Uterus (tissue), 4 donors: ENCODE measurements around the gene GRIN3A. TPM values are rescaled to one million over a fixed set of nuclear protein-coding genes. Genes with fewer than 3 reads are reported as not detected.

ENCODE experiments used
- DNase-seq, 2 donors: peaks; one replicate each; pipeline ENCODE4 v3.0.0-alpha.2; 2019 to 2020
- H3K27ac ChIP-seq, 2 donors: fragments of 200-600 bp; sonication (generic); 1 replicate in 1 of 2; 2 replicates in 1 of 2; pipeline ENCODE4 v1.5.1; 2016 to 2018
- H3K27me3 ChIP-seq, 2 donors: fragments of 200-600 bp; sonication (generic); one replicate each; pipeline ENCODE4 v1.5.1; 2018 to 2019; ENCODE audit warnings: control low read depth in 1 of 2
- H3K36me3 ChIP-seq, 2 donors: fragments of 200-600 bp; sonication (generic); one replicate each; pipeline ENCODE4 v1.5.1; 2019; ENCODE audit warnings: control low read depth in 1 of 2
- H3K4me1 ChIP-seq, 2 donors: fragments of 200-600 bp; sonication (generic); one replicate each; pipeline ENCODE4 v1.5.1; 2018 to 2019; ENCODE audit warnings: control low read depth in 1 of 2
- H3K4me3 ChIP-seq, 2 donors: fragments of 200-600 bp; sonication (generic); 1 replicate in 1 of 2; 2 replicates in 1 of 2; pipeline ENCODE4 v1.5.1; 2018 to 2019; ENCODE audit warnings: mild to moderate bottlenecking in 1 of 2
- H3K9me3 ChIP-seq, 2 donors: fragments of 200-600 bp; sonication (generic); one replicate each; pipeline ENCODE4 v1.5.1; 2019; ENCODE audit warnings: control low read depth in 1 of 2
- CTCF ChIP-seq, 4 experiments: fragments of 200-600 bp in 2 of 4; fragments of 450-650 bp in 2 of 4; sonication (generic) in 2 of 4; IDR thresholded peaks; one replicate each; pipeline ENCODE4 v1.5.1; 2016 to 2019; ENCODE audit warnings: antibody characterized with exemption in 4 of 4, mild to moderate bottlenecking in 2 of 4, moderate library complexity in 1 of 4
- POLR2A ChIP-seq, 2 donors: fragments of 450-650 bp; IDR thresholded peaks; one replicate each; pipeline ENCODE4 v1.6.1; 2016; ENCODE audit warnings: antibody characterized with exemption in 2 of 2, mild to moderate bottlenecking in 1 of 2, moderate library complexity in 1 of 2
- intact Hi-C: fragments of 100-400 bp; cut with DNase I; formaldehyde crosslinking; loops from one replicate; pipeline ENCODE4 v1.15.1; 2023; ENCODE audit warnings: low total_unique reads
- total RNA-seq, 4 donors: library from RNA; depleted of rRNA in 3 of 4; stranded (reverse); fragments of >200 nt in 3 of 4; gene quantifications; one replicate each; pipeline versions ENCODE4 v1.1.0 to v1.2.4, GENCODE V29; 2014 to 2023
- donor health status: DM: yes; HTN: yes; CAD: no.

Gene GRIN3A
- total RNA-seq, 4 donors from 2014 or later = 5.9 TPM; not detected in 3

GRCh38 chr9:101578378-101578777, 160.1 kb downstream of the GRIN3A start:
- TF ChIP-seq CTCF (IDR thresholded peaks at IDR 0.05) = no peak
- no peak for TF ChIP-seq POLR2A (IDR thresholded peaks at IDR 0.05)
- intact Hi-C loops = no loop called here
- H3K27ac ChIP-seq = no peak overlapping the region

GRCh38 chr9:101574731-101575333, 163.6 kb downstream of the GRIN3A start:
- Histone ChIP-seq H3K36me3 (no peaks in the 10 kb centered on the region), H3K9me3 (no peaks in the 10 kb centered on the region), H3K4me3 (no peak overlapping the region), H3K27ac (no peak overlapping the region), H3K4me1 (no peaks in the 10 kb centered on the region), H3K27me3 (no peaks in the 10 kb centered on the region)
- intact Hi-C loops = no loop called here
- no peak for DNase-seq
- no peak for TF ChIP-seq POLR2A (IDR thresholded peaks at IDR 0.05)
- TF ChIP-seq CTCF (IDR thresholded peaks at IDR 0.05) = no peak

More at GRCh38 chr9:101578378-101578777, 160.1 kb downstream of the GRIN3A start:
- Histone ChIP-seq H3K9me3 (no peaks in the 10 kb centered on the region), H3K36me3 (no peaks in the 10 kb centered on the region), H3K4me3 (no peak overlapping the region), H3K4me1 (no peaks in the 10 kb centered on the region), H3K27me3 (no peaks in the 10 kb centered on the region)
- DNase-seq = no peak

GRCh38 chr9:101572316-101572715, 166.1 kb downstream of the GRIN3A start:
- intact Hi-C loops = no loop called here
- TF ChIP-seq CTCF (IDR thresholded peaks at IDR 0.05) = no peak
- no peak for TF ChIP-seq POLR2A (IDR thresholded peaks at IDR 0.05)

GRCh38 chr9:101571114-101571513, 167.3 kb downstream of the GRIN3A start:
- no peaks in the 10 kb centered on the region for H3K4me1 ChIP-seq
- TF ChIP-seq CTCF (IDR thresholded peaks at IDR 0.05) (no peak), POLR2A (IDR thresholded peaks at IDR 0.05) (no peak)
- DNase-seq = no peak
- H3K36me3 ChIP-seq = no peaks in the 10 kb centered on the region
- intact Hi-C loops = no loop called here
- no peaks in the 10 kb centered on the region for H3K27me3 ChIP-seq
- no peak overlapping the region for H3K27ac ChIP-seq
- no peak overlapping the region for H3K4me3 ChIP-seq
- H3K9me3 ChIP-seq = no peaks in the 10 kb centered on the region

More at GRCh38 chr9:101572316-101572715, 166.1 kb downstream of the GRIN3A start:
- Histone ChIP-seq H3K36me3 (no peaks in the 10 kb centered on the region), H3K9me3 (no peaks in the 10 kb centered on the region), H3K4me3 (no peak overlapping the region), H3K27me3 (no peaks in the 10 kb centered on the region), H3K27ac (no peak overlapping the region), H3K4me1 (no peaks in the 10 kb centered on the region)
- no peak for DNase-seq

GRCh38 chr9:101569741-101570501, 168.5 kb downstream of the GRIN3A start:
- TF ChIP-seq POLR2A (IDR thresholded peaks at IDR 0.05) = no peak
- TF ChIP-seq CTCF (IDR thresholded peaks at IDR 0.05) = no peak
- Histone ChIP-seq H3K36me3 (no peaks in the 10 kb centered on the region), H3K27me3 (no peaks in the 10 kb centered on the region), H3K9me3 (no peaks in the 10 kb centered on the region), H3K27ac (no peak overlapping the region), H3K4me3 (no peak overlapping the region), H3K4me1 (no peaks in the 10 kb centered on the region)
- intact Hi-C loops = no loop called here
- no peak for DNase-seq
